CD4-positive, alpha-beta T cell treated with Interferon gamma for 1 hour (primary cell): ENCODE measurements around the gene NRXN3.

ENCODE experiments used
- DNase-seq: peaks from one replicate; pipeline ENCODE4 v3.0.0-alpha.2; 2020

The NRXN3 gene

GRCh38 chr14:79899610-79900009 lies 1729.4 kb downstream of the NRXN3 start:
- DNase-seq: no peak

- DNase-seq: no peak
Observed at GRCh38 chr14:79904497-79904896, 1734.3 kb downstream of the NRXN3 start.

- no peak for DNase-seq
Observed at GRCh38 chr14:79906994-79907393, 1736.8 kb downstream of the NRXN3 start.

- no peak for DNase-seq
Observed at GRCh38 chr14:79910086-79910485, 1739.9 kb downstream of the NRXN3 start.

DNA sequence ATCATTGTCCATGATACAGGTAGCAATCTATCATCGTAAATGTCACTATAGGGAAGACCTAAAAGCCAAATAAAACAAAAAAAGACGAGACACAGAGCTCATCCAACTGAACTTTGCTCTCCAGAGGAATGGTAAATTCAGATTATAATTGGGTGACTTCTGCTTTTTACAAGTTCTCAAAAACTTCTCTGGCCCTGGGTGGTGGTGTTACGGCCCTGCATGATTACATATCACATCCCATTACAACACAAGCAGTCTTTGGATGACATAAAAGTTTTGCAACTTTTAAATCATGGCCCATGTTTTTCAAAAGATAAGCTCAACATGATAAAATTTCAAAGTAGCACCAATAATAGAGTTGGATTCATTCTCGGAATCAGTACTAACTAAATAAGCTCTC lies 1741.6 kb downstream of the NRXN3 start:
- DNase-seq: no peak

DNA sequence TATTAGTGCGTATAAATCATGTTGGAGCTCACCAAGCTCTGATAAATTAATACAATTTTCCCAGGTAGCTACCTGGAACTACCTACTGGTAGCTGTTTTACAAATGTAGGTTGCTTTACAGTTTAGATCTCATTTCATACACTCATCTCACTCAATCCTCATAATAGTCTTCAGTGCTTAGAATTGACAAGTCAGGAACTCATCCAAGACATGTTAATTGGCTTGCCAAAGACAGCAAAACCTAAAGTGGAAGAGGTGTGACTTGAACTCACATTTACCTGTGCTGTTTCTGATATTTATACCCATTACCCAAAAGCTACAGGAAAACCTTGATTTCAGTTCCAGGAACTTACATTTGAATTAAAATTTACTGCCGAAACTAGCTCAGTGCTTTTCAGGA lies 1744.4 kb downstream of the NRXN3 start:
- no peak for DNase-seq

GRCh38 chr14:79915406-79915805 lies 1745.2 kb downstream of the NRXN3 start:
- no peak for DNase-seq

DNA sequence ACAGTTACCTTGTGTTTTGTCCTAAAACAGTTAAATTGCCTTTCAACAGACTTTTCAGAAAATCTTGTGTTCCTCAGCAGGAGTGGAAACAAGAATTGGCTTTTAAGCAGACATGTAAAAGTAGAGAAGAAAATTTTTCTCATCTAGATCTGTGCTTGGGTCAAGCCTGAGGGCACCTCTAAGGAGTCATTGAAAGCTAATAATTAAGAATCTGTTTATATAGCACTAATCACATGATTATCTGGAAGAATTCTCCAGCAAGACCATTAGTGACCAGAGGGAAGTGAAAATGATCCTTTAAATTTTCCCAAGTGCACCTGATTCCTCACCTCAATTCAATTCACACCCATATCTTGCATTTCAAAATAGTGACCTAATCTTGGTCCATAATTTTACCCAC lies 1746.1 kb downstream of the NRXN3 start:
- DNase-seq: no peak

DNA sequence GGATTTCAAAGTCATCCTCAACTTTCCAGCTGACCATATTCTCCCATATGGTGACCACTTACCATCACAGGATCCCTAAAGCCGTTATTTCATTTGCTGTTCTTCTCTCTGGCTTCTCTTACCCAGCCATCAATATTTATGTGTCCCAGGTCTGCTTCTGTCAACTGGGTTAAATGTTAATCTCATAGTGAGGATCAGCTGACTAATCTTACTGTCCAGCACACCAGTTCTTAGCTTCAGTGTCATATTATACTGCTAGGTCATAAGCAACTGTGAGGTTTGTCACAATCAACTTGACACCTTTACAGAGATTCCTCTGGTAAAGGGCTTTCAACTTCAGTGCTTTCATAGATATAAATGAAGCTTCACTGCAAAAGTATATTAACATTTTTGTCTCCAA lies 1746.7 kb downstream of the NRXN3 start:
- DNase-seq: no peak
